HepG2 (cell line): Measurements from ENCODE around the gene BAIAP2L2.

Source experiments
- PAWR ChIP-seq: sonication (generic); formaldehyde crosslinking; IDR thresholded peaks from 2 replicates; pipeline ENCODE4 v1.4.0; 2020; ENCODE audit warnings: missing genetic modification reagents, mild to moderate bottlenecking, borderline replicate concordance
- UBTF ChIP-seq: sonication (generic); formaldehyde crosslinking; IDR thresholded peaks from 2 replicates; pipeline ENCODE4 v1.4.0; 2020; ENCODE audit warnings: mild to moderate bottlenecking, missing genetic modification reagents
- YY1 ChIP-seq: IDR thresholded peaks from 2 replicates; pipeline ENCODE4 v1.6.1; 2011; ENCODE audit warnings: low read length, low read depth, moderate library complexity, mild to moderate bottlenecking; ENCODE audit not compliant: insufficient read depth, insufficient replicate concordance
- ZNF792 ChIP-seq: IDR thresholded peaks from 2 replicates; pipeline ENCODE4 v1.6.1; 2016

DNA sequence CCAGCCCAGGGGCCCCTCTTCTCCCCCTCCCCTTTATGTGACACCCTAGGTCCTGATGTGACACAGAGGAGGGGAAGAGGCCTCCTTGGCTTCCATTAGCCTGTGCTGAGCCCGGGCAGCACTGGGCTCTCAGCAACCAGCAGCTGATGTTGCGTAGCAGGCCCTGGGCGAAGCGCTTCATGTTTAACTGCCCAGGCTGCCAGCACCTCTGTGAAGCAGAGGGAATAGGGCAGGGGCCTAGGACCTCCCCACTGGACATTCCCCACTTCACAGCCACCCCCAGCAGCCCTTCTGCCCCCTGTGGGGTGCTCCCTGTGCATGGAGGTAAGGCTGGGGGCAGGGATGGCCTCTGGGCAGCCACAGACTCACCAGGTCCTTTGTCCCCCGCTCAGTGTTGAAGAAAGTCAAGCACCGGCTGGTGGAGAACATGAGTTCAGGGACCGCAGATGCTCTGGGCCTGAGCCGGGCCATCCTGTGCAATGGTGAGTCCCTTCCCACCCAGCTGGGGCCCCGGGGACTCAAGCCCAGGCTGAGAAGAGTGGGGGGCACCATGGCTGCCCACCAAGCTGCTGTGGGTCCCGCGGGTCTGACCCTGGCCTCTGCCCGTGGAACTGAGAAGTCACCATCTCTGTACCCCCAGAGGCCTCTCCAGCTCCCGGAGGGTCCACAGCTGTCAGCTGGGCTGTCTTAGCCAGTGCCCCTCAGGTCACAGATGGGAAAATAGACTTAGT is 41.7 kb downstream of the BAIAP2L2 start:
- TF ChIP-seq UBTF (CRISPR knock-in tag) (no peak), YY1 (no peak), ZNF792 (CRISPR knock-in tag) (no peak), PAWR (CRISPR knock-in tag) (no peak)
